Measurements from ENCODE around the gene FBXW2.
"Not testable (repeated sequence)": the region's sequence is repeated elsewhere in the genome, so short reads cannot be mapped to it uniquely, and the experiment has no call there.

Gene FBXW2

DNA sequence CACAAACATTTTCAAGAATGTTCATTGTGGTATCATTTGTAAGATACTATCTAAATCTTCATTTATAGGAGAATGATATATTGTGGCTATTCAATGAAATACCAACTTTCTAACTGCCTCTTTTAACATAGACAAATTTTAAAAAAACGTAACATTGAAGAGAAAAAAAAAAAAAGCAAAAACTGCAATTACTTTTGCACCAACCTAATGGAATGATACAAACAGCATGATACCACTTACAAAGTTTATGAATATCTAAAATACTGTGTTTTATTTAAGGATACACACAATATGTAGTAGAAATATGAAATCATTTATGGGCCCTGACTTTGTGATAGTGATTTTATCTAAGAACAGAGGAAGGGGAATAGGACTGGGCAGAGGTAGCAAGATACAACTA lies 25.4 kb upstream of the FBXW2 start:
- Histone ChIP-seq H3K4me3 (ENCODE audit: insufficient read depth, low read depth, low read length, poor library complexity, severe bottlenecking) (no peak overlapping the region), H3K36me3 (ENCODE audit: control insufficient read depth, insufficient read depth, low read length) (peaks cover 26% of the 10 kb centered on the region), H3K9me3 (ENCODE audit: control insufficient read depth, low read length) (no peaks in the 10 kb centered on the region), H3K27me3 (replicated peaks; ENCODE audit: control insufficient read depth, insufficient read depth, low read length, poor library complexity, severe bottlenecking) (no peaks in the 10 kb centered on the region), H3K4me1 (ENCODE audit: control insufficient read depth, insufficient read depth, low read length, poor library complexity, severe bottlenecking) (no peaks in the 10 kb centered on the region), H3K27ac (ENCODE audit: insufficient read depth, low read length, poor library complexity, severe bottlenecking) (no peak overlapping the region)
- DNase-seq = no peak

DNA sequence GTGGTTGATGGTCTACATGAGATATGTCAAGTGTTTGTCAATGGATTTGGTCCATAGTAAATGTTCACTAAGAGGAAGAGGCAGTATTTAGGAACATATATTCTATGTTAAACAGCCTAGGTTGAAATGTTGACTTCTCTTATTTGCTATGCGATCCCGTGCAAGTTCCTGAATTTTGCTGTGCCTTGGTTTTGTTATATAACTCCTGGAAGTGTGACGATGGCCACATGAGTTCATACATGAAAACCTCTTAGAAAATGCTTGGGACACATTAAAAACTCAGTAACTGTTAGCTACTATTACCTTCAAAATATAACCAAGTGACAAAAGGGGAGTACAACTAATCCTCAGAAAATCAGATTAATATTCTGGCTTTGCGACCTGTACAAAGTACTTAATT lies 21.9 kb upstream of the FBXW2 start:
- Histone ChIP-seq H3K4me3 (ENCODE audit: insufficient read depth, low read depth, low read length, poor library complexity, severe bottlenecking) (no peak overlapping the region), H3K4me1 (ENCODE audit: control insufficient read depth, insufficient read depth, low read length, poor library complexity, severe bottlenecking) (no peaks in the 10 kb centered on the region), H3K36me3 (ENCODE audit: control insufficient read depth, insufficient read depth, low read length) (peaks cover 12% of the 10 kb centered on the region), H3K27me3 (replicated peaks; ENCODE audit: control insufficient read depth, insufficient read depth, low read length, poor library complexity, severe bottlenecking) (no peaks in the 10 kb centered on the region), H3K27ac (ENCODE audit: insufficient read depth, low read length, poor library complexity, severe bottlenecking) (no peak overlapping the region), H3K9me3 (ENCODE audit: control insufficient read depth, low read length) (no peaks in the 10 kb centered on the region)
- no peak for DNase-seq

DNA sequence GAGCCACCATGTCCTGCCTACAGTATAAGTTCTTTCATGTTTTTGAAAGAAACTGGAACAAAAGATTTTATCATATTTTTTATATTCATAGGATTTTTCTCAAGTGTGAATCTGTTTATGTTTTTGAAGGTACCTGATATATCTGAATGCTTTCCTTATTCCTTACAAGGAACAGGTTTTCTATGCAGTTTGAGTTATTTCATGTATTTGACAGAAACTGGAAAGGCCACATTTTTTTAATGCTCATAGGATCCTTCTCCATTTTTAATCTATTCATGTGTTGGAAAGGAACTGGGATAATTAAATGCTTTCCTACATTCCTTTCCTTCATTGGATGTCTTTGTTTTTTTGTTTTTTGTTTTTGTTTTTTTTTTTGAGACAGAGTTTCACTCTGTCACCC lies 15.7 kb upstream of the FBXW2 start:
- Histone ChIP-seq H3K27me3 (replicated peaks; ENCODE audit: control insufficient read depth, insufficient read depth, low read length, poor library complexity, severe bottlenecking) (no peaks in the 10 kb centered on the region), H3K9me3 (ENCODE audit: control insufficient read depth, low read length) (peaks cover 7% of the 10 kb centered on the region), H3K4me1 (ENCODE audit: control insufficient read depth, insufficient read depth, low read length, poor library complexity, severe bottlenecking) (no peaks in the 10 kb centered on the region), H3K27ac (ENCODE audit: insufficient read depth, low read length, poor library complexity, severe bottlenecking) (no peak overlapping the region), H3K36me3 (ENCODE audit: control insufficient read depth, insufficient read depth, low read length) (no peaks in the 10 kb centered on the region), H3K4me3 (ENCODE audit: insufficient read depth, low read depth, low read length, poor library complexity, severe bottlenecking) (no peak overlapping the region)
- no peak for DNase-seq

DNA sequence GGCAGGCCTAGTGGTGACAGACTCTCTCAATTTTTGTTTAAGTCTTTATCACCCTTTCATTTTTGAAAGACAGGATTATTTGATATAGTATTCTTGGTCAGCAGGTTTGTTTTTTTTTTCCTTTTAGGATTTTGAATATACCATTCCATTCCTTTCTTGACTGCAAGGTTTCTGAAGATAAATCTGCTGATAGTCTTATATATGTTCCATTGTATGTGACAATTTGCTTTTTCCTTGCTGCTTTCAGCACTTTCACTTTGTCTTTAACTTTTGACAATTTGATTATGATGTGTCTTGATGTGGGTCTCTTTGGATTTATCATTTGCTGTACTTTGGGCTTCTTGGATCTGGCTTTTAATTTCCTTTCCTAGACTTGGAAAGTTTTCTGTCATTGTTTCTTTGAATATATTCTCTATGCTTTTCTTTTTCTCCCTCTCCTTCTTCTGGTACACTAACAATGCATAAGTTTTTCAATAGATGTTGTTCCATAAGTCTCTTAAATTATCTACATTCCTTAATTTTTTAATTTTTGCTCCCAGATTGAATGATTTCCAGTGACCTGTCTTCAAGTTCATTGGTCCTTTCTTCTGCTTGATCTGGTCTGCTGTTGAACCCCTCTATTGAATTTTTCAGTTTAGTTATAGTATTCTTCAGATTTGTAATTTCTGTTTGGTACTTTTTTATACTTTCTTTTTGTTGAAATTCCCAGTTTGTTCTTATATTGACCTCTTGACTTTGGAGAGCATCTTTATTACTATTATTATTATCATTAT lies 14.6 kb upstream of the FBXW2 start:
- H3K9me3 ChIP-seq (ENCODE audit: control insufficient read depth, low read length) = peaks cover 7% of the 10 kb centered on the region
- no peak overlapping the region for H3K4me3 ChIP-seq (ENCODE audit: insufficient read depth, low read depth, low read length, poor library complexity, severe bottlenecking)
- DNase-seq = no peak
- H3K27ac ChIP-seq (ENCODE audit: insufficient read depth, low read length, poor library complexity, severe bottlenecking) = no peak overlapping the region
- no peaks in the 10 kb centered on the region for H3K4me1 ChIP-seq (ENCODE audit: control insufficient read depth, insufficient read depth, low read length, poor library complexity, severe bottlenecking)
- no peaks in the 10 kb centered on the region for H3K36me3 ChIP-seq (ENCODE audit: control insufficient read depth, insufficient read depth, low read length)
- no peaks in the 10 kb centered on the region for H3K27me3 ChIP-seq (replicated peaks; ENCODE audit: control insufficient read depth, insufficient read depth, low read length, poor library complexity, severe bottlenecking)

DNA sequence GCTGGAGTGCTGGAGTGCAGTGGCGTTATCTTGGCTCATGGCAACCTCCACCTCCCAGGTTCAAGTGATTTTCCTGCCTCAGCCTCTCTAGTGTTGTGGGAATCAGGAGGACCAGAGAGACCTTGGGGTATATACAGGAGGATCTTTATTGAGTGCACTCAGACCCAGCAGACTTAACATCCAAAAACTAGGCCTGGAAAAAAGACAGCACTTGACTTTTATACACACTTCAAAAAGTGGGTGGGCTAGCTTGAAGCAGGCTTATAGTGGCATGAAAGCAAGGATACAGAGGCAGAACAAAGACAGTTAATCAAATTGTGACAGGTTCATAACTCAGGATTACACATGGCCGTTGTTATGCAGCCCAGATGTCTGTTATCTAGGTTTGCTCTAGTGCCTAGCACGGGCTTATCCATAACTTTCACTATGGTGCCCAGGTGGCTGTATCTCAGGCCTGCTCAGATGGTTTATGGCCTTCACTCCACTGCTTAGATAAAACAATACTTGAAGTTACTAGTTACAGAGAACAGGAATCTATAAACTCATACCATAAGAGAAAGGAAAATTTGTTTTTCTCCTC lies 11.7 kb upstream of the FBXW2 start:
- H3K27me3 ChIP-seq (replicated peaks; ENCODE audit: control insufficient read depth, insufficient read depth, low read length, poor library complexity, severe bottlenecking); H3K4me3 ChIP-seq (ENCODE audit: insufficient read depth, low read depth, low read length, poor library complexity, severe bottlenecking); DNase-seq; H3K4me1 ChIP-seq (ENCODE audit: control insufficient read depth, insufficient read depth, low read length, poor library complexity, severe bottlenecking); H3K36me3 ChIP-seq (ENCODE audit: control insufficient read depth, insufficient read depth, low read length); H3K9me3 ChIP-seq (ENCODE audit: control insufficient read depth, low read length); H3K27ac ChIP-seq (ENCODE audit: insufficient read depth, low read length, poor library complexity, severe bottlenecking): not testable (repeated sequence)

DNA sequence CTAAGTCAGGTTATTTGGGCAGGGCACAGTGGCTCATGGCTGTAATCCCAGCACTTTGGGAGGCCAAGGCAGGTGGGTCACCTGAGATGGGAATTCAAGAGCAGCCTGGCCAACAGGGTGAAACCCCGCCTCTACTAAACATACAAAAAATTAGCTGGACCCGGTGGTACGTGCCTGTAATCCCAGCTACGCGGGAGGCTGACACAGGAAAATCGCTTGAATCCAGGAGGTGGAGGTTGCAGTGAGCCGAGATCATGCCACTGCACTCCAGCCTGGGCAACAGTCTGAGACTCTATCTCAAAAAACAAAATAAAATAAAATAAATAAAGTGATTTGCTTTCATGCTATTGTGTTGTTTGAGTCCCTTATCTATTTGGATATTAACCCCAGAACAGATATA lies 8.2 kb upstream of the FBXW2 start:
- Histone ChIP-seq H3K4me1 (ENCODE audit: control insufficient read depth, insufficient read depth, low read length, poor library complexity, severe bottlenecking) (no peaks in the 10 kb centered on the region), H3K4me3 (ENCODE audit: insufficient read depth, low read depth, low read length, poor library complexity, severe bottlenecking) (no peak overlapping the region), H3K27ac (ENCODE audit: insufficient read depth, low read length, poor library complexity, severe bottlenecking) (no peak overlapping the region), H3K27me3 (replicated peaks; ENCODE audit: control insufficient read depth, insufficient read depth, low read length, poor library complexity, severe bottlenecking) (no peaks in the 10 kb centered on the region), H3K36me3 (ENCODE audit: control insufficient read depth, insufficient read depth, low read length) (no peaks in the 10 kb centered on the region), H3K9me3 (ENCODE audit: control insufficient read depth, low read length) (no peaks in the 10 kb centered on the region)
- no peak for DNase-seq

DNA sequence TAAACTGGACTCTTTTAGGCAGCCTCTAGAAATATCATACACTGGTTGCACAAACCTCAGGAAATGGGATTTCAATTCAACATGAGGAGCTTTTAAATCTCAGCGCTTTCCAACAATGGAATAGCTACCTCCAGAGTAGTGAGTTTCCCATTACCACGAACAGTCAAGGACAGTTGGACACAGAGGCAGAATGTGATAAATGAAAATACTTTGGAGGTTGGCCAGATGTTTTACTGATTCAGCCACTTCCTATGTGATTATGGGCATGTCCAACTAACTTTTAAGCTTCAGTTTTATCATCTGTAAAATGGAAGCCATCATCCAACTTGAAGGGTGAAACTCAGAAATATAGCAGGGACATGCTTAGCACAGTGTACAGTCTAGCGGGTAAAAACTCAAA lies 2.1 kb downstream of the FBXW2 start:
- Histone ChIP-seq H3K9me3 (ENCODE audit: control insufficient read depth, low read length) (no peaks in the 10 kb centered on the region), H3K4me1 (ENCODE audit: control insufficient read depth, insufficient read depth, low read length, poor library complexity, severe bottlenecking) (peaks cover 5% of the 10 kb centered on the region), H3K27ac (ENCODE audit: insufficient read depth, low read length, poor library complexity, severe bottlenecking) (peak overlapping the region; percentile 2), H3K4me3 (ENCODE audit: insufficient read depth, low read depth, low read length, poor library complexity, severe bottlenecking) (no peak overlapping the region), H3K27me3 (replicated peaks; ENCODE audit: control insufficient read depth, insufficient read depth, low read length, poor library complexity, severe bottlenecking) (no peaks in the 10 kb centered on the region), H3K36me3 (ENCODE audit: control insufficient read depth, insufficient read depth, low read length) (peaks cover 12% of the 10 kb centered on the region)
- no peak for DNase-seq

DNA sequence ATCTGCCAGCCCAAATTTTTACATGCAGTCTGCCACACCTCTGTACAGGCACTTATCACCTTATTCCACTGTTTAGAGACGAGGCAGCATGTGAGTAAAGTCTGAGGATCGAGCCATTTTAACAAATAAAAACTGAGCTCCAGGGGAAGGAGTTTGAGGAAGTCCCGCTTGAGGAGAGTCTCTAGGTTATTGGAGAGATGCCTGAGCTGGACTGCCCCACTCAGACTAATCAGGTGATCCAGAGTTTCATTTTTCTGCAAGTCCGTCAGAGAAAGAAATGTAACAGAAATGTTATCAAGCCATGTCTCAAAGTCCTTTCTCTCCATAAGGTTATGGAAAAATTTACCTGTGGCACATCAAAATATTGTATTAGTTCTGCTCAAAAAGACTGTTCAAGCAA lies 5.3 kb downstream of the FBXW2 start:
- no peaks in the 10 kb centered on the region for H3K27me3 ChIP-seq (replicated peaks; ENCODE audit: control insufficient read depth, insufficient read depth, low read length, poor library complexity, severe bottlenecking)
- H3K27ac ChIP-seq (ENCODE audit: insufficient read depth, low read length, poor library complexity, severe bottlenecking) = no peak overlapping the region
- H3K4me1 ChIP-seq (ENCODE audit: control insufficient read depth, insufficient read depth, low read length, poor library complexity, severe bottlenecking) = peaks cover 5% of the 10 kb centered on the region
- H3K36me3 ChIP-seq (ENCODE audit: control insufficient read depth, insufficient read depth, low read length) = peaks cover 16% of the 10 kb centered on the region
- DNase-seq = no peak
- H3K4me3 ChIP-seq (ENCODE audit: insufficient read depth, low read depth, low read length, poor library complexity, severe bottlenecking) = no peak overlapping the region
- H3K9me3 ChIP-seq (ENCODE audit: control insufficient read depth, low read length) = no peaks in the 10 kb centered on the region

DNA sequence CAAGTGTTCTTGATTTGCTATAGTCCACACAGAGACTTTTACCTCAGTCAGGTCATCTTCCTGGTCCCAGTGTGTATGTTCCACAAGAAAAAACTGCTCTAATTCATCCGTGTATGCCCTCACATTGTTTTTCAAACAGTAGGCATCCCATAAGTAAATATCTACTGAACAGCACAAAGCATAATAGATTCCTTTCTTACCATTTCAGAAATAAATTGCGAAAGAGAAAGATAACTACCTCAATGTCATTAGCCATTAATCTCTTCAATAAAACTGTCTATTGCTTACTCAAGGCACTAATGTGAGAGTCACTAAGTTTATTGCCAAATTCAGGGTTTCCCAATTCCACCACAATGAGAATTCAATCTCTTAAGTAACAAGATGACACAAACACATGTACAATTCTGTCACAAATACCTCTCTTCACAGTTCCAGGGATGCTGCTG lies 9.6 kb downstream of the FBXW2 start:
- Histone ChIP-seq H3K36me3 (ENCODE audit: control insufficient read depth, insufficient read depth, low read length) (peaks cover 10% of the 10 kb centered on the region), H3K27ac (ENCODE audit: insufficient read depth, low read length, poor library complexity, severe bottlenecking) (no peak overlapping the region), H3K9me3 (ENCODE audit: control insufficient read depth, low read length) (no peaks in the 10 kb centered on the region), H3K4me1 (ENCODE audit: control insufficient read depth, insufficient read depth, low read length, poor library complexity, severe bottlenecking) (no peaks in the 10 kb centered on the region), H3K4me3 (ENCODE audit: insufficient read depth, low read depth, low read length, poor library complexity, severe bottlenecking) (no peak overlapping the region), H3K27me3 (replicated peaks; ENCODE audit: control insufficient read depth, insufficient read depth, low read length, poor library complexity, severe bottlenecking) (no peaks in the 10 kb centered on the region)
- no peak for DNase-seq

DNA sequence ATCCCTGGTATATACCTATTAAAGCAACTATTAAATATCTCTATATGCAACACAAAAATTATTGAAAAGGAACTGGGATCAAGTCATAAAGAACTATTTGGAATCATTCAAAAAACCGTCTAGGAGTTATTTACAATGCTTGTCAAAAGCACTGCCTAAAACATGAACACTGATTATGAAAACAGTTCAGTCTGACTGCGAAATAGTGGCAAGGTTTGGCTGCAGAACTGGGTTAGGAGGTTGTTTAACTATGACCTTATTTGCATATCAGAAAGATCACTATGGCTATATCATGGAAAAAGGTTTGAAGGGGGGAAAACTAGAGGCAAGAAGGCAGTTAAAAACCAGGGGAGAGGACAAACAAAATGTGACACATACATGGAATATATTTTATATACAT lies 12.0 kb downstream of the FBXW2 start:
- no peaks in the 10 kb centered on the region for H3K9me3 ChIP-seq (ENCODE audit: control insufficient read depth, low read length)
- peaks cover 17% of the 10 kb centered on the region for H3K36me3 ChIP-seq (ENCODE audit: control insufficient read depth, insufficient read depth, low read length)
- no peak for DNase-seq
- H3K27me3 ChIP-seq (replicated peaks; ENCODE audit: control insufficient read depth, insufficient read depth, low read length, poor library complexity, severe bottlenecking) = no peaks in the 10 kb centered on the region
- H3K27ac ChIP-seq (ENCODE audit: insufficient read depth, low read length, poor library complexity, severe bottlenecking) = no peak overlapping the region
- H3K4me3 ChIP-seq (ENCODE audit: insufficient read depth, low read depth, low read length, poor library complexity, severe bottlenecking) = no peak overlapping the region
- no peaks in the 10 kb centered on the region for H3K4me1 ChIP-seq (ENCODE audit: control insufficient read depth, insufficient read depth, low read length, poor library complexity, severe bottlenecking)

All from effector memory CD4-positive, alpha-beta T cell (primary cell).